H1 (cell line): ENCODE data around the gene PECR. TPM values are rescaled to one million over a fixed set of nuclear protein-coding genes. Genes with fewer than 3 reads are reported as not detected.

Experiments
- CEBPB ChIP-seq: IDR thresholded peaks from 2 replicates; pipeline ENCODE4 v1.6.1; 2012; ENCODE audit warnings: low read depth, low read length
- CHD1 ChIP-seq: IDR thresholded peaks from 2 replicates; pipeline ENCODE4 v1.6.1; 2012; ENCODE audit warnings: low read depth, low read length, improper control_type of control experiment
- CHD2 ChIP-seq: IDR thresholded peaks from 2 replicates; pipeline ENCODE4 v1.6.1; 2012; ENCODE audit warnings: low read length, improper control_type of control experiment
- CHD7 ChIP-seq: fragments of 300-600 bp; sonication (generic); IDR thresholded peaks from 2 replicates; pipeline ENCODE4 v1.7.1; 2012; ENCODE audit warnings: low read length, moderate library complexity, mild to moderate bottlenecking, inconsistent platforms; ENCODE audit not compliant: insufficient replicate concordance
- CTCF ChIP-seq, 3 experiments: IDR thresholded peaks; 1 replicate in 2 of 3; 2 replicates in 1 of 3; pipeline versions ENCODE4 v1.5.1 to v1.6.1; 2011; ENCODE audit warnings: low read length in 3 of 3, mild to moderate bottlenecking in 3 of 3, inconsistent platforms in 2 of 3, low read depth in 1 of 3, moderate library complexity in 1 of 3; ENCODE audit not compliant: insufficient read depth in 1 of 3; ENCODE audit errors: control extremely low read depth in 1 of 3
- JUND ChIP-seq: IDR thresholded peaks from 2 replicates; pipeline ENCODE4 v1.6.1; 2011; ENCODE audit warnings: mild to moderate bottlenecking, improper control_type of control experiment, low read length
- KDM1A ChIP-seq: fragments of 200-600, 300-600 bp; sonication (generic); IDR thresholded peaks from 2 replicates; pipeline ENCODE4 v1.7.1; 2016; ENCODE audit warnings: mild to moderate bottlenecking, low read length, borderline replicate concordance
- POU5F1 ChIP-seq: IDR thresholded peaks from 2 replicates; pipeline ENCODE4 v1.6.1; 2011; ENCODE audit warnings: low read depth, mild to moderate bottlenecking, low read length, moderate library complexity
- RFX5 ChIP-seq: IDR thresholded peaks from 2 replicates; pipeline ENCODE4 v1.6.1; 2011; ENCODE audit warnings: low read depth, low read length, improper control_type of control experiment, borderline replicate concordance
- polyA plus RNA-seq, 7 experiments: library from polyadenylated mRNA; depleted of rRNA in 3 of 7; stranded (reverse) in 5 of 7; unstranded in 2 of 7; fragments of >200 nt in 5 of 7; fragments of 200-250 nt in 2 of 7; gene quantifications; 1 replicate in 5 of 7; 2 replicates in 1 of 7; 4 replicates in 1 of 7; pipeline versions ENCODE4 v1.2.1 to v1.2.3, GENCODE V29; 2011 to 2013; ENCODE audit warnings: missing spikeins in 2 of 7, mixed read lengths in 2 of 7
- total RNA-seq: library from RNA; stranded (reverse); fragmentation: NEBNext Ultra II Directional; extraction: Animal tissue kit (Norgen Biotek cat#: 25700); gene quantifications from 2 replicates; pipeline ENCODE4 v1.2.1, GENCODE V29; 2021

PECR gene
- total and polyA plus RNA-seq, 2 of the 8 experiments (the other 6 are each of a cell fraction or from before 2014, with no cell fraction given), result 15.9 to 19.2 TPM

- no peak for TF ChIP-seq CHD7
- no peak for TF ChIP-seq RFX5
- TF ChIP-seq CEBPB, result no peak
- TF ChIP-seq CTCF (IDR thresholded peaks at IDR 0.05; ENCODE audit: control extremely low read depth in 1 of 3, insufficient read depth in 1 of 3, low read depth in 1 of 3, low read length in 3 of 3), result no peak
- no peak for TF ChIP-seq POU5F1
- TF ChIP-seq CHD1, result no peak
- no peak for TF ChIP-seq CHD2
- no peak for TF ChIP-seq KDM1A
- TF ChIP-seq JUND, result no peak
Observed at GRCh38 chr2:216073773-216074172, 7.8 kb downstream of the PECR start (continued).
